HG03354 (cell line): ENCODE results near the gene MAN1C1.

Experiments used
- ATAC-seq: cut with Tn5 transposase; IDR thresholded peaks from one replicate; pipeline ENCODE4 v1.9.1; 2021; ENCODE audit warnings: mild to moderate bottlenecking; ENCODE audit not compliant: unreplicated experiment, poor library complexity, severe bottlenecking

MAN1C1 gene

DNA sequence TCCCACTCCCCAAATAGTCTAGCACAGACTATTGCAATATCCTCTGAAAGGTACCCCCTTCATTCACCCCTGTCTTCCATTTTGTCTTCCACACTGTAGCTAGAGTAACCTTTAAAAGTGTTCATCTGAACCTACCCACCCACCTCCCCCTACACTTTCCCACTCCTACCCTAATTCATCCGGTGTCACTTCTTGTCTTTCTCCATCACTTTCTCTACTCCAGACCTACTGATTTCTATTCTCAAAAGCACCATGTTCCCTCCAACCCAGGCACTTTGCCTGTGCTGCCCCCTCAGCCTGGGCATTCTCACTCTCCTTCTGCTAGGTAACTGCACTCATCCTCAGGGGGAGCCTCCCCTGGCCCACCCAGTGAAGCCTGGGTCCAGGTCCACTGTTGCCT, 4.7 kb upstream of the MAN1C1 start:
- no peak for ATAC-seq

DNA sequence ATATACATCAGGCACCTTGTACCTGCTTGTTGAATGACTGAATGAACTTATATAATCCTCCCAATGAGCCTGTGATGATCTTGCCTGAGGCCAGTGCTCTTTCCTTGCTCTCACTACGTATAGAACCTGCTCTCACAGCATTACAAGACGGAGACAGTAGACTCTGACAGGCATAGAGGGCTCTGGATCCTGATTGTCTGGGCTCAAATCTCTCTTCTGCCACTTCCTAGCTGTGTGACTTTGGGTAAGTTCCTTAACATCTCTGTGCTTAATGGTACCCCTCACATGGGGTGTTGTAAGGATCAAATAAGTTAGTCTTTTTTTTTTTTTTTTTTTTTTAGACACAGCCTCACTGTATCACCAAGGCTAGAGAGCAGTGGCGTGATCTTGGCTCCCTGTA, 4.2 kb upstream of the MAN1C1 start:
- ATAC-seq: no peak

GRCh38 chr1:25613091-25613490, 3.5 kb upstream of the MAN1C1 start:
- ATAC-seq: no peak

GRCh38 chr1:25614501-25615171, 2.0 kb upstream of the MAN1C1 start:
- no peak for ATAC-seq

- ATAC-seq: no peak
These were observed 1.4 kb upstream of the MAN1C1 start for GRCh38 chr1:25615172-25615541.

DNA sequence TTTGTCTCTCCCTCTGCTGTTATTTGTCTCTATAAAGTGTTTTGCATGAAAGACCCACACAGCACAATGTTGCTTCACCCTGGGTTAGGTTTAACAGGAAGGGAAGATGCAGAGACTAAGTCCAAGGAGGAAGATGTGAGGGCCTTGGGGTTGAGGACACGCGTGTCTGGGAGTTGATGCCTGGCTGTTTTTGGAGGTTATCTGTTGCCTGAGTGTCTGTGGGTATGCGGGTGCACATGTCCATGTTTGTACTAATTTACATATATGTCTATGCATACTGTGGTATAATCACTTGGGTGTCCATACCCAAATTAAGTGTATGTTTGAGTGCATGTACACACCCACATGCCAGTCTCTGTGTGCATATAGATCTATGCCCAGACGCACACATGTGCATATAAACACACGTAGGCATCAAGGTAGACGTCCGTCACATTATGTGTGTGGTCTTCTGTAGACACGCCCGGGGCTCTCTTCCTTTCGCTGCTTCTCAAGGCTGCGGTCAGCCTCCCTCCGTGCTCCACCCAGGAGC, 962 bp upstream of the MAN1C1 start:
- ATAC-seq: peak; percentile 1

DNA sequence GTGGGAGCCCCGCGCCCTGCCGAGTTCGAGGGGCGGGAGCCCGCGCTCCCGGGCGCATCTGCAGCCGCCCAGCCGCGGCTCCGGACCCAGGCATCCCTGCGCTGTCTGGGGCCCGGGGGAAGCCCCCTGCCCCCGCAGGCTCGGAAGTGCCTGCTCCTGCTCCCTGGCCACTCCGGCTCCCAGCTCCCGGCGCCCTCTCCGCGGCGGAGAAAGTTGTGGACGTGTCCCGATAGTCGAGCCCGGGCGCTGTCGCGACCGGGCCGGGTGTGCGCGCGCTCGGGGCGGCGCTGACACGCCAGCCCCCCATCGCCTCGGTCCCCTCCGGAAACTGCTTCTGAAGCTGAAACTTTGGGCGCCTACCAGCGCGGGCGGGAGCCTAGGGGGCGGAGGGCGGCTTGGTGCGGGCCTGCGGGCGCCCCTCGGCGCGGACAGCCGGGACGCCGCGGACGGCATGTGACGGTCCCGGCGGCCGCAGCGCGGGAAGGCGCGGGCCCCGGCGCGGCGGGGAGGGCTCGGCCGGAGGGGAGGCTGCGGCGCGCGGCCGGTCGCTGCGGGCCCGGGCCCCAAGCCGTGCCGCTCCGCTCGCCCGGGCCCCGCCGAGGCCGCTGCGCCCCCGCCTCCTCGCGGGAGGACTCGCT, 515 bp downstream of the MAN1C1 start:
- no peak for ATAC-seq

GRCh38 chr1:25617625-25618432, 1.2 kb downstream of the MAN1C1 start:
- no peak for ATAC-seq

GRCh38 chr1:25618433-25618808, 1.8 kb downstream of the MAN1C1 start:
- ATAC-seq: no peak

- ATAC-seq: no peak
These were observed 2.7 kb downstream of the MAN1C1 start for GRCh38 chr1:25619101-25619890.

- ATAC-seq: no peak
These were observed 3.6 kb downstream of the MAN1C1 start for GRCh38 chr1:25620211-25620610.

DNA sequence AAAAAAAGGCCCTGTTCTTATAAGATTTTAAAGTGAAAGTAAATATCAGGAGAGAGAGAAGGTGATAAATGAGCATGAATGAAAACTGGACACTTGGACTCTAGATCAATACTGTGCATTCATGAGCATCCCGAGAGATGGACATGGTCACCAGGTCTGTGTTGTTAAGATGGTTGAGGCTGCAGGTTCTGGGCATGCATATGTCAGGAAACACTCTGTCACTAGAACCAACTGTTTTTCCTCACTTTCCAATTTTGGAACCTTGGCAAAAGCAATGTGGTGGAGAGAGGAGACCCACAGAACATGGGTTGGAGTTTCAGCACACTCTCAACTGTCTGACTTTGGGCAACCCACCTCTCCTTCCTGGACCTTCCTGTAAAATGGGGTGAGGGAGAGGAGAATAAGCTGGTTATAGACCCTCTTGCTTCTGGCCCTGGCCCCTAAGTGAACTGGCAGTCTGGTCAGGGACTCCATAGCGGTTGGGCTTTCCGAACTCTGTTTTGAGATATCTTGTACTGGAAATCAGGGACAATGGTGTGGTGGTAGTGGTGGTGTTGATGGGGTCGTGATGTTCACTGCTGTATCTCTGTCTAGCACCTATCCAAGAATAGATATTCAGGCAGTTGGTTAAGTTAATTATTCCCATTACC, 4.2 kb downstream of the MAN1C1 start:
- ATAC-seq: no peak

DNA sequence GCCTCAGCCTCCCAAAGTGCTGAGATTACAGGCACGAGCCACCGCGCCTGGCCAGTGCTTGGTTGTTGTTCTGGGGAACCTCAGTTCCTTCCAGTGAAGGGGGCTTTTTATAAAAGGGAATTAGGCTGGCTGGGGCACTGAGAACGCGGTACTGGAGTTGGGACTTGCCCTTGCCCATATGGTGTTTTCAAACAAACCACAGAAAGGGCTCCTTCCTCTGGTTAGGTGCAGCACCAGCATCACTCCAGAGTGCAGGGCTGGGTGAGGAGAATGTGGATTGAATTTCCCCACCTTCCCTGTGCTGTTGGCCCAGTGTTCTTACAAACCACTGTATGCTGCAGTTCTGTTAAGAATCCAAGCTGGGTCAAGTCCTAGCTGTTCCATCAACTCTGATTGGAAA, 5.3 kb downstream of the MAN1C1 start:
- ATAC-seq: no peak

DNA sequence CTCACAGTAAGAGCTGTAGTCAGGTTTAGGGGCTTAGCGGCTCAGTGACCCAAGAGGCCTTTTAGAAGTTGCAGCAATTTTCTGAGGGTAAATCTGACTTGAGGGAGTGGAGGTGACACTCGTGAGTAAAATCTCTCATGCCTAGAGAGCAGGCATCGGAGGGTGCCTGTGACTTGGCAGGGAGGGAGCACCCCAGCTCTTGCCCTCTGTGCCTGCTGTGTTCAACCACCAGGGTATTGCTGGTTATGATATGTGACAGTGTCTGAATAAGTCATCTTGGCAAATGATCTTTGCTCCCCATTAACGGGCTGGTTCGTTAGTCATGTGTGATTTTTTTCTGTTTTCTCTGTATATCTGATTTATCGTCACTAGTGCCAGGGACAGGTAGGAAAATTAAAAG, 5.9 kb downstream of the MAN1C1 start:
- ATAC-seq: no peak

- no peak for ATAC-seq
These were observed 6.4 kb downstream of the MAN1C1 start for GRCh38 chr1:25623007-25623406.

GRCh38 chr1:25623731-25624130, 7.1 kb downstream of the MAN1C1 start:
- no peak for ATAC-seq

GRCh38 chr1:25624156-25624555, 7.6 kb downstream of the MAN1C1 start:
- ATAC-seq: no peak

DNA sequence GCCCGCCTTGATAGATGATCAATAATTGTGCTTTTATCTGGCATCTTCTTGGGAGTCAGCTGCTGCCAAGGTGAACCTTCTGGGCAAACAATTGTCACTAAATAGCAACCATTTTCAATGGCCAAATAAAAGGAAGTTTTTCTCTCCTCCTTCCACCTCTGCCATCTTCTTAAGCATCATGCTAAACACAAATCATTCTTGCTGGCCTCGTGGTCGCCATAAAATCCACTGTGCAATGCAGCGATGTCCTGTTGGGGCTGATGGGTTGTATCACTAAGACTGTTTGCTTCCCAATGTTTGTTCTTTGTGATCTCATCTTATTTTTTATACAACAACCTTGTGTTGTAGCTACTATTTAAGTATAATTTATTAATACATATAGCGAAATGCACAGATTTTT, 8.0 kb downstream of the MAN1C1 start:
- ATAC-seq: no peak

- ATAC-seq: no peak
These were observed 9.4 kb downstream of the MAN1C1 start for GRCh38 chr1:25626018-25626417.
